Measurements from ENCODE around the gene TEX48. TPM values are rescaled to one million over a fixed set of nuclear protein-coding genes. Genes with fewer than 3 reads are reported as not detected.

TEX48 gene
- polyA plus RNA-seq, 1 of the 3 experiments (the other 2 are of a cell fraction) = 0.46 TPM

- Histone ChIP-seq H3K27me3 (ENCODE audit: insufficient read depth) (no peaks in the 10 kb centered on the region), H4K20me1 (ENCODE audit: insufficient read depth) (no peaks in the 10 kb centered on the region), H3K4me1 (ENCODE audit: control insufficient read depth in 1 of 2, insufficient read depth in 2 of 2, low read depth in 1 of 2, low read length in 1 of 2) (peaks cover 0 to 19% of the 10 kb centered on the region in 2 experiments; a peak in 3 of 4 replicates), H3K27ac (ENCODE audit: low read depth in 2 of 2, low read length in 1 of 2) (peak overlapping the region in 1 of 2 experiments; percentile 91; a peak in 2 of 4 replicates), H3K9me2 (no peaks in the 10 kb centered on the region), H3K9ac (peak overlapping the region; percentile 38; the same call in 1 of the 2 replicates), H3K79me2 (ENCODE audit: insufficient read depth) (no peaks in the 10 kb centered on the region), H3K4me3 (ENCODE audit: low read depth in 2 of 2, low read length in 1 of 2) (no peak overlapping the region), H3K36me3 (replicated peaks in 1 of 2; ENCODE audit: control insufficient read depth in 1 of 2, insufficient read depth in 2 of 2, low read length in 1 of 2) (no peaks in the 10 kb centered on the region), H3K4me2 (0 out of 2 replicates have a peak overlapping the region, but pooled peaks have one; percentile 32), H3K9me3 (no peaks in the 10 kb centered on the region), H3F3A (replicated peaks; ENCODE audit: insufficient read depth) (peaks cover 29% of the 10 kb centered on the region), H2AFZ (ENCODE audit: low read depth) (no peak overlapping the region)
- CTCF ChIA-PET = interaction anchor here (1.3 to 5.6 kb wide), 6 partner anchors 17 to 273 kb away, joined by 3 to 42 read pairs (median 6); no protein-coding TSS in a partner anchor
- TF ChIP-seq RCOR1 (IDR thresholded peaks at IDR 0.05; ENCODE audit: low read length) = no peak
- no peak for TF ChIP-seq PBX3 (IDR thresholded peaks at IDR 0.05)
- peak; percentile 14; the same call in 1 of the 2 replicates for TF ChIP-seq TCF12 (IDR thresholded peaks at IDR 0.05)
- no peak for TF ChIP-seq EZH2phosphoT487 (IDR thresholded peaks at IDR 0.05; ENCODE audit: borderline replicate concordance, low read depth)
- TF ChIP-seq ZBTB33 (IDR thresholded peaks at IDR 0.05; ENCODE audit: borderline replicate concordance, low read depth) = no peak
- no peak for TF ChIP-seq POLR2AphosphoS5 (IDR thresholded peaks at IDR 0.05; ENCODE audit: low read depth, low read length)
- TF ChIP-seq RFX5 (IDR thresholded peaks at IDR 0.05; ENCODE audit: low read length) = no peak
- no peak for TF ChIP-seq NRF1 (IDR thresholded peaks at IDR 0.05; ENCODE audit: low read depth, low read length)
- no peak for TF ChIP-seq GABPA (IDR thresholded peaks at IDR 0.05; ENCODE audit: low read depth)
- TF ChIP-seq NFIC (IDR thresholded peaks at IDR 0.05; ENCODE audit: borderline replicate concordance) = peak; percentile 21; the same call in 1 of the 2 replicates
- TF ChIP-seq MEF2A (IDR thresholded peaks at IDR 0.05; ENCODE audit: borderline replicate concordance, low read depth) = no peak
- TF ChIP-seq USF1 (IDR thresholded peaks at IDR 0.05; ENCODE audit: borderline replicate concordance, low read depth) = no peak
- TF ChIP-seq REST (IDR thresholded peaks at IDR 0.05; ENCODE audit: low read depth, low read length) = no peak
- no peak for TF ChIP-seq USF2 (IDR thresholded peaks at IDR 0.05; ENCODE audit: borderline replicate concordance, low read depth, low read length)
- no peak for TF ChIP-seq CTCF (IDR thresholded peaks at IDR 0.05)
- no peak for TF ChIP-seq TAF1 (IDR thresholded peaks at IDR 0.05; ENCODE audit: borderline replicate concordance, low read depth, low read length)
- TF ChIP-seq MAX (IDR thresholded peaks at IDR 0.05; ENCODE audit: low read depth) = no peak
- POLR2A ChIA-PET = no interaction called here
- DNase-seq = no peak
These were observed 3.2 kb downstream of the TEX48 start for GRCh38 chr9:114678795-114679194.
